ENCODE data around the gene TMC1. TPM values are rescaled to one million over a fixed set of nuclear protein-coding genes. Genes with fewer than 3 reads are reported as not detected.

TMC1 gene
- total and polyA plus RNA-seq, 2 of the 8 experiments (the other 6 are each of a cell fraction or from before 2014, with no cell fraction given) = 0.95 to 0.98 TPM

- Histone ChIP-seq H2BK12ac (ENCODE audit: low read depth, low read length) (no peak overlapping the region), H3K36me3 (ENCODE audit: control insufficient read depth in 2 of 4, insufficient read depth in 4 of 4, low read length in 3 of 4) (no peaks in the 10 kb centered on the region), H3K4ac (replicated peaks; ENCODE audit: insufficient read length, low read depth, low read length) (no peak overlapping the region), H3K9ac (replicated peaks in 1 of 4; ENCODE audit: extremely low read depth in 1 of 4, low read depth in 3 of 4, low read length in 3 of 4) (no peak overlapping the region), H4K91ac (replicated peaks; ENCODE audit: insufficient read length, low read length) (no peak overlapping the region), H3K23me2 (ENCODE audit: low read depth, low read length) (no peaks in the 10 kb centered on the region), H2AK5ac (ENCODE audit: low read depth, low read length) (0 out of 2 replicates have a peak overlapping the region, but pooled peaks have one; percentile 54), H3K4me2 (ENCODE audit: insufficient read depth in 1 of 2, low read depth in 2 of 2, low read length in 2 of 2) (no peak overlapping the region), H4K8ac (ENCODE audit: extremely low read depth, insufficient read depth, low read length) (no peak overlapping the region), H3K4me1 (replicated peaks in 1 of 4; ENCODE audit: control insufficient read depth in 3 of 4, insufficient read depth in 4 of 4, low read length in 3 of 4) (peaks cover 0 to 2% (median 0%) of the 10 kb centered on the region in 4 experiments; a peak in 2 of 7 replicates), H2BK20ac (ENCODE audit: low read length) (no peak overlapping the region), H3K4me3 (ENCODE audit: extremely low read depth in 1 of 4, insufficient read depth in 2 of 4, low read depth in 3 of 4, low read length in 4 of 4) (no peak overlapping the region), H3K56ac (replicated peaks; ENCODE audit: insufficient read length, low read depth, low read length) (no peak overlapping the region), H2BK15ac (ENCODE audit: low read length) (no peak overlapping the region), H3K27me3 (replicated peaks in 1 of 4; ENCODE audit: control insufficient read depth in 3 of 4, extremely low read depth in 1 of 4, insufficient read depth in 3 of 4, low read length in 3 of 4) (no peaks in the 10 kb centered on the region), H2AFZ (ENCODE audit: low read length) (peak overlapping the region; percentile 73), H3K14ac (ENCODE audit: insufficient read length) (no peak overlapping the region), H2BK120ac (replicated peaks; ENCODE audit: low read depth, low read length) (no peak overlapping the region), H4K20me1 (replicated peaks in 1 of 2; ENCODE audit: control insufficient read depth in 1 of 2, insufficient read depth in 2 of 2, low read length in 2 of 2) (no peaks in the 10 kb centered on the region), H3K79me2 (ENCODE audit: control insufficient read depth in 1 of 2, insufficient read depth in 2 of 2, low read length in 2 of 2) (no peaks in the 10 kb centered on the region), H3K18ac (ENCODE audit: extremely low read depth, low read length) (no peak overlapping the region), H4K5ac (ENCODE audit: insufficient read length, low read depth, low read length) (no peak overlapping the region), H3K27ac (ENCODE audit: low read depth, low read length) (no peak overlapping the region), H3K9me3 (ENCODE audit: insufficient read depth in 2 of 2, low read depth in 1 of 2, low read length in 1 of 2) (peaks cover 0 to 6% of the 10 kb centered on the region in 2 experiments; a peak in 1 of 4 replicates), H2BK5ac (ENCODE audit: low read depth, low read length) (0 out of 2 replicates have a peak overlapping the region, but pooled peaks have one; percentile 32), H3K79me1 (ENCODE audit: low read depth, low read length) (no peaks in the 10 kb centered on the region), H3K23ac (ENCODE audit: insufficient read length) (no peak overlapping the region)
- peak in 1 of 2 experiments; percentile 21 for DNase-seq (ENCODE audit: low read depth in 1 of 2, low spot score in 2 of 2)
- POLR2A ChIA-PET (ENCODE audit: partially characterized antibody) = no interaction called here
- 85% methylated on average over 4 of the region's 4 CpGs; no CpG with 5 or more reads in 1 of the 2 experiments for WGBS, 2 experiments (ENCODE audit: extremely low coverage in 1 of 2, insufficient coverage in 1 of 2, insufficient read length in 1 of 2, insufficient replicate concordance in 2 of 2, low coverage in 1 of 2, low lambda C conversion rate in 2 of 2, missing lambda C conversion rate in 1 of 2)
- no peak for FAIRE-seq
- TF ChIP-seq SIRT6 (IDR thresholded peaks at IDR 0.05; ENCODE audit: low read length) = no peak
- no peak for TF ChIP-seq TEAD4 (IDR thresholded peaks at IDR 0.05; ENCODE audit: low read depth, low read length)
- TF ChIP-seq SIX5 (IDR thresholded peaks at IDR 0.05; ENCODE audit: low read depth, low read length) = no peak
- TF ChIP-seq BCL11A (IDR thresholded peaks at IDR 0.05; ENCODE audit: low read depth in 2 of 2, low read length in 2 of 2) = no peak
- no peak for TF ChIP-seq GTF2F1 (IDR thresholded peaks at IDR 0.05; ENCODE audit: borderline replicate concordance, low read depth, low read length)
- no peak for TF ChIP-seq HDAC2 (IDR thresholded peaks at IDR 0.05; ENCODE audit: borderline replicate concordance in 1 of 2, low read depth in 2 of 2, low read length in 2 of 2)
- no peak for TF ChIP-seq HDAC6 (IDR thresholded peaks at IDR 0.05; ENCODE audit: low read depth, low read length)
- TF ChIP-seq SP1 (IDR thresholded peaks at IDR 0.05; ENCODE audit: low read depth, low read length) = no peak
- TF ChIP-seq PHF8 (conservative IDR thresholded peaks at IDR 0.05; ENCODE audit: low read depth, low read length) = no peak
- no peak for TF ChIP-seq KDM4A (IDR thresholded peaks at IDR 0.05; ENCODE audit: low read depth, low read length, severe bottlenecking)
- no peak for TF ChIP-seq POU5F1 (IDR thresholded peaks at IDR 0.05; ENCODE audit: low read depth, low read length)
- TF ChIP-seq RXRA (IDR thresholded peaks at IDR 0.05; ENCODE audit: insufficient read depth, low read depth, low read length) = no peak
- TF ChIP-seq CBX8 (IDR thresholded peaks at IDR 0.05; ENCODE audit: borderline replicate concordance, low read depth, low read length) = no peak
- TF ChIP-seq RBBP5 (IDR thresholded peaks at IDR 0.05; ENCODE audit: borderline replicate concordance, low read depth, low read length) = no peak
- CTCF ChIA-PET (ENCODE audit: partially characterized antibody) = interaction anchor here (0.6 kb wide), 3 partner anchors 112 to 603 kb away, joined by 3 read pairs; no protein-coding TSS in a partner anchor
Observed at GRCh38 chr9:72477930-72478518, 43.4 kb upstream of the TMC1 start.

All from H1 (cell line).